H1 (cell line): ENCODE measurements around the gene BMF. TPM values are rescaled to one million over a fixed set of nuclear protein-coding genes. Genes with fewer than 3 reads are reported as not detected.

Experiments
- CTCF ChIA-PET: fragments of 300-600 bp; sonication (Branson Sonifier 250); formaldehyde crosslinking; loops from one replicate; lab custom pipeline; 2021; ENCODE audit not compliant: partially characterized antibody; lab: Charles Lee
- POLR2A ChIA-PET: fragments of 300-600 bp; sonication (Branson Sonifier 250); formaldehyde crosslinking; loops from one replicate; lab custom pipeline; 2021; ENCODE audit warnings: inconsistent platforms; ENCODE audit not compliant: partially characterized antibody; lab: Charles Lee
- DNase-seq, 2 experiments: peaks; one replicate each; pipeline versions ENCODE4 v3.0.0 to v3.0.0-alpha.2; 2010 to 2022; ENCODE audit warnings: low spot score in 2 of 2, low read depth in 1 of 2, mixed read lengths in 1 of 2
- FAIRE-seq: peaks from 2 replicates; lab custom pipeline; 2011; peaks lifted over from hg19 to GRCh38; lab: Jason Lieb, UNC
- H2AFZ ChIP-seq: 2 replicates; pipeline ENCODE4 v1.8.1; 2012; ENCODE audit warnings: low read length, inconsistent platforms
- H2AK5ac ChIP-seq: 2 replicates; pipeline ENCODE4 v1.6.1; 2013; ENCODE audit warnings: low read depth, low read length
- H2BK120ac ChIP-seq: replicated peaks from 2 replicates; pipeline ENCODE3; 2013; ENCODE audit warnings: low read depth, low read length, inconsistent platforms
- H2BK12ac ChIP-seq: 2 replicates; pipeline ENCODE4 v1.6.1; 2013; ENCODE audit warnings: low read depth, low read length
- H2BK15ac ChIP-seq: 2 replicates; pipeline ENCODE4 v1.6.1; 2013; ENCODE audit warnings: low read length
- H2BK20ac ChIP-seq: 2 replicates; pipeline ENCODE4 v1.6.1; 2013; ENCODE audit warnings: low read length
- H2BK5ac ChIP-seq: 2 replicates; pipeline ENCODE4 v1.6.1; 2013; ENCODE audit warnings: low read depth, low read length
- H3K14ac ChIP-seq: 2 replicates; pipeline ENCODE4 v1.6.1; 2013; ENCODE audit warnings: inconsistent platforms; ENCODE audit not compliant: insufficient read length
- H3K18ac ChIP-seq: 2 replicates; pipeline ENCODE4 v1.6.1; 2013; ENCODE audit warnings: low read length; ENCODE audit errors: extremely low read depth
- H3K23ac ChIP-seq: 2 replicates; pipeline ENCODE4 v1.6.1; 2013; ENCODE audit warnings: inconsistent platforms; ENCODE audit not compliant: insufficient read length
- H3K23me2 ChIP-seq: 2 replicates; pipeline ENCODE4 v1.6.1; 2013; ENCODE audit warnings: low read depth, low read length
- H3K27ac ChIP-seq: 2 replicates; pipeline ENCODE4 v1.6.1; 2011; ENCODE audit warnings: low read depth, low read length, inconsistent platforms
- H3K27me3 ChIP-seq, 4 experiments: replicated peaks in 1 of 4; 1 replicate in 1 of 4; 2 replicates in 3 of 4; pipeline versions ENCODE4 v1.6.1 to v1.8.1; 2011 to 2013; ENCODE audit warnings: low read length in 3 of 4, mild to moderate bottlenecking in 3 of 4, inconsistent platforms in 2 of 4, mixed read lengths in 2 of 4, moderate library complexity in 1 of 4; ENCODE audit not compliant: control insufficient read depth in 3 of 4, insufficient read depth in 3 of 4; ENCODE audit errors: extremely low read depth in 1 of 4
- H3K36me3 ChIP-seq, 4 experiments: 2 replicates each; pipeline versions ENCODE4 v1.6.1 to v1.8.1; 2011 to 2013; ENCODE audit warnings: mild to moderate bottlenecking in 4 of 4, low read length in 3 of 4, moderate library complexity in 2 of 4, control low read depth in 1 of 4, inconsistent platforms in 1 of 4; ENCODE audit not compliant: insufficient read depth in 4 of 4, control insufficient read depth in 2 of 4
- H3K4ac ChIP-seq: replicated peaks from 2 replicates; pipeline ENCODE3; 2013; ENCODE audit warnings: low read length, low read depth, mixed read lengths, inconsistent platforms; ENCODE audit not compliant: insufficient read length
- H3K4me1 ChIP-seq, 4 experiments: replicated peaks in 1 of 4; 1 replicate in 1 of 4; 2 replicates in 3 of 4; pipeline versions ENCODE4 v1.6.1 to v1.8.1; 2011 to 2013; ENCODE audit warnings: low read length in 3 of 4, inconsistent platforms in 2 of 4, mixed read lengths in 1 of 4; ENCODE audit not compliant: insufficient read depth in 4 of 4, control insufficient read depth in 3 of 4
- H3K4me2 ChIP-seq, 2 experiments: 2 replicates each; pipeline versions ENCODE4 v1.6.1 to v1.8.1; 2011 to 2013; ENCODE audit warnings: low read depth in 2 of 2, low read length in 2 of 2, control low read depth in 1 of 2, inconsistent platforms in 1 of 2, mild to moderate bottlenecking in 1 of 2; ENCODE audit not compliant: insufficient read depth in 1 of 2
- H3K4me3 ChIP-seq, 4 experiments: fragments of 200-600, 300-600 bp in 1 of 4; sonication (generic), shearing (Covaris generic), sonication (Bioruptor Twin) in 1 of 4; 2 replicates each; pipeline versions ENCODE4 v1.5.1 to v1.8.1; 2011 to 2016; ENCODE audit warnings: low read length in 4 of 4, low read depth in 3 of 4, control low read depth in 2 of 4, inconsistent platforms in 2 of 4, mild to moderate bottlenecking in 2 of 4, mixed read lengths in 1 of 4, moderate library complexity in 1 of 4; ENCODE audit not compliant: insufficient read depth in 2 of 4; ENCODE audit errors: extremely low read depth in 1 of 4
- H3K56ac ChIP-seq: replicated peaks from 2 replicates; pipeline ENCODE3; 2013; ENCODE audit warnings: low read depth, mild to moderate bottlenecking, mixed read lengths, low read length, inconsistent platforms; ENCODE audit not compliant: insufficient read length
- H3K79me1 ChIP-seq: 2 replicates; pipeline ENCODE4 v1.6.1; 2013; ENCODE audit warnings: low read depth, low read length, control low read depth
- H3K79me2 ChIP-seq, 2 experiments: 2 replicates each; pipeline versions ENCODE4 v1.6.1 to v1.8.1; 2012 to 2013; ENCODE audit warnings: low read length in 2 of 2, mild to moderate bottlenecking in 2 of 2, inconsistent platforms in 1 of 2; ENCODE audit not compliant: insufficient read depth in 2 of 2, control insufficient read depth in 1 of 2
- H3K9ac ChIP-seq, 4 experiments: replicated peaks in 1 of 4; 1 replicate in 1 of 4; 2 replicates in 3 of 4; pipeline versions ENCODE4 v1.6.1 to v1.8.1; 2011 to 2013; ENCODE audit warnings: low read depth in 3 of 4, low read length in 3 of 4, control low read depth in 2 of 4, mild to moderate bottlenecking in 2 of 4, moderate library complexity in 2 of 4, inconsistent platforms in 1 of 4; ENCODE audit errors: extremely low read depth in 1 of 4
- H3K9me3 ChIP-seq, 2 experiments: 2 replicates each; pipeline versions ENCODE4 v1.6.1 to v1.8.1; 2012 to 2013; ENCODE audit warnings: mild to moderate bottlenecking in 2 of 2, moderate library complexity in 2 of 2, control low read depth in 1 of 2, inconsistent platforms in 1 of 2, low read depth in 1 of 2, low read length in 1 of 2, mixed read lengths in 1 of 2; ENCODE audit not compliant: insufficient read depth in 2 of 2
- H4K20me1 ChIP-seq, 2 experiments: replicated peaks in 1 of 2; 2 replicates each; pipeline versions ENCODE3 to v1.8.1; 2011 to 2013; ENCODE audit warnings: inconsistent platforms in 2 of 2, low read length in 2 of 2, mild to moderate bottlenecking in 1 of 2; ENCODE audit not compliant: insufficient read depth in 2 of 2, control insufficient read depth in 1 of 2
- H4K5ac ChIP-seq: 2 replicates; pipeline ENCODE4 v1.6.1; 2013; ENCODE audit warnings: low read length, low read depth, mixed read lengths, inconsistent platforms; ENCODE audit not compliant: insufficient read length
- H4K8ac ChIP-seq: 2 replicates; pipeline ENCODE4 v1.8.0; 2013; ENCODE audit warnings: mild to moderate bottlenecking, moderate library complexity, low read length, inconsistent platforms; ENCODE audit not compliant: insufficient read depth; ENCODE audit errors: extremely low read depth
- H4K91ac ChIP-seq: replicated peaks from 2 replicates; pipeline ENCODE3; 2013; ENCODE audit warnings: low read length, mixed read lengths, inconsistent platforms; ENCODE audit not compliant: insufficient read length
- CEBPB ChIP-seq: IDR thresholded peaks from 2 replicates; pipeline ENCODE4 v1.6.1; 2012; ENCODE audit warnings: low read depth, low read length
- CTBP2 ChIP-seq: IDR thresholded peaks from 2 replicates; pipeline ENCODE4 v1.7.0; 2011; ENCODE audit warnings: borderline replicate concordance, mild to moderate bottlenecking, moderate library complexity, mixed read lengths, low read length; ENCODE audit not compliant: insufficient read depth, insufficient read length
- EGR1 ChIP-seq: IDR thresholded peaks from 2 replicates; pipeline ENCODE4 v1.6.1; 2011; ENCODE audit warnings: low read depth, low read length, borderline replicate concordance
- GABPA ChIP-seq: IDR thresholded peaks from 2 replicates; pipeline ENCODE4 v1.6.1; 2011; ENCODE audit warnings: mild to moderate bottlenecking, low read length, moderate library complexity, borderline replicate concordance; ENCODE audit not compliant: insufficient read depth
- KDM1A ChIP-seq: fragments of 200-600, 300-600 bp; sonication (generic); IDR thresholded peaks from 2 replicates; pipeline ENCODE4 v1.7.1; 2016; ENCODE audit warnings: mild to moderate bottlenecking, low read length, borderline replicate concordance
- NRF1 ChIP-seq: IDR thresholded peaks from 2 replicates; pipeline ENCODE4 v1.6.1; 2011; ENCODE audit warnings: mild to moderate bottlenecking, low read depth, low read length, improper control_type of control experiment
- RXRA ChIP-seq: IDR thresholded peaks from 2 replicates; pipeline ENCODE4 v1.6.1; 2011; ENCODE audit warnings: low read depth, mild to moderate bottlenecking, low read length, moderate library complexity; ENCODE audit not compliant: insufficient read depth
- SIX5 ChIP-seq: IDR thresholded peaks from 2 replicates; pipeline ENCODE4 v1.6.1; 2011; ENCODE audit warnings: mild to moderate bottlenecking, low read depth, low read length
- SRF ChIP-seq: IDR thresholded peaks from 2 replicates; pipeline ENCODE4 v1.6.1; 2011; ENCODE audit warnings: mild to moderate bottlenecking, low read depth, low read length, moderate library complexity
- TAF1 ChIP-seq: IDR thresholded peaks from 2 replicates; pipeline ENCODE4 v1.6.1; 2011; ENCODE audit warnings: mild to moderate bottlenecking, low read depth, low read length
- TAF7 ChIP-seq: optimal IDR thresholded peaks from 2 replicates; pipeline ENCODE3; 2011; ENCODE audit warnings: low read depth, mild to moderate bottlenecking, inconsistent platforms, low read length, moderate library complexity, borderline replicate concordance
- ZNF274 ChIP-seq: IDR thresholded peaks from 2 replicates; pipeline ENCODE4 v1.7.0; 2012; ENCODE audit warnings: low read length, borderline replicate concordance; ENCODE audit errors: extremely low read depth
- WGBS, 2 experiments: shearing (Covaris generic) in 1 of 2; methylation state at CpG; one replicate each; pipeline versions ENCODE4 v1.1.6 to v1.1.7; 2013 to 2015; ENCODE audit warnings: low lambda C conversion rate in 2 of 2, mixed read lengths in 2 of 2, inconsistent platforms in 1 of 2, low coverage in 1 of 2, missing lambda C conversion rate in 1 of 2; ENCODE audit not compliant: insufficient replicate concordance in 2 of 2, insufficient coverage in 1 of 2, insufficient read length in 1 of 2; ENCODE audit errors: extremely low coverage in 1 of 2, missing lambda C conversion rate in 1 of 2; 5-methylcytosine and 5-hydroxymethylcytosine counted together
- polyA plus RNA-seq, 7 experiments: library from polyadenylated mRNA; depleted of rRNA in 3 of 7; stranded (reverse) in 5 of 7; unstranded in 2 of 7; fragments of >200 nt in 5 of 7; fragments of 200-250 nt in 2 of 7; gene quantifications; 1 replicate in 5 of 7; 2 replicates in 1 of 7; 4 replicates in 1 of 7; pipeline versions ENCODE4 v1.2.1 to v1.2.3, GENCODE V29; 2011 to 2013; ENCODE audit warnings: missing spikeins in 2 of 7, mixed read lengths in 2 of 7
- total RNA-seq: library from RNA; stranded (reverse); fragmentation: NEBNext Ultra II Directional; extraction: Animal tissue kit (Norgen Biotek cat#: 25700); gene quantifications from 2 replicates; pipeline ENCODE4 v1.2.1, GENCODE V29; 2021

BMF gene
- total and polyA plus RNA-seq, 2 of the 8 experiments (the other 6 are each of a cell fraction or from before 2014, with no cell fraction given), result 21.2 to 24.2 TPM

DNA sequence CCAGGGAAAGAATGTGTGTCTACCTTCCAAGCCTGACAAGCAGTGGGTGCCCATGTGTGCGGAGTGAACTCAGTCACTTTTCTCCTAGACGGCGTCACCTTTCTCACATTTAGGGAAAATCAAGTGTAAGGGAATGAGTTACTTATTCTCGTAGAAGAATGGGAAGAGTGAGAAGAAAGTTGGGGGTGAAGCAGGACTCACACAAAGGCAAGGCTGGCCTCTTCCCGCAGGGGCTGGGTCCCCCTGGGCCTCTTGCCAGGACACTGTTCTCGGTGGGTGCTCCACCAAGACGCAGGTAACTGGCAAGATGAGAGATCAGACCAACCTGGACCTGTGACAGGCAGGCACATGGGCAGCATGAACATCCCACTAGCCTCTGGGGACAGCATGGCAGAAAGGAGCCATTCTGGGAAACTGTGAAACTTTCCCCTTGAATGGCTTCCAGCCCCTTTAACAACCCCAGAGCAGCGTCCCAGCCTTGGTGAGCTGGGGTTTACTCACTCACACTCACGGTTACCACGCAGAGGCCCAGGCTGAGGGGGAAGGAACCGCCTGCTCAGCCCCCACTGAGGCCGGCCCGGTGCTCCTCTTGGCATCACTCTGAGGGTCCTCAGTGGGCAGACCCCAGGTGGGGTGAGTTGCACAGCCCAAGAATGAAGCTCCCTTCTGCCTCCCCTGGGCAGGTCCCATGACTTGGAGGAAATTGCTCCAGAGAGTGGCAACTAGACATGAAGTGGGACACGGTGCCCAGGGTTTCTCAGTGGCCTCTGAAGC lies 54.7 kb downstream of the BMF start:
- CTCF ChIA-PET, result interaction anchor here (0.6 to 5.7 kb wide), 23 partner anchors 9 to 536 kb away, joined by 3 to 99 read pairs (median 4); partner anchors contain the start of gene BMF
- TF ChIP-seq TAF1, result no peak
- no peak for TF ChIP-seq KDM1A
- no peak for TF ChIP-seq TAF7
- no peak for TF ChIP-seq CTBP2
- no peak for TF ChIP-seq SIX5
- TF ChIP-seq SRF, result no peak
- TF ChIP-seq GABPA, result no peak
- no peak for TF ChIP-seq EGR1
- no peak for TF ChIP-seq NRF1
- no peak for TF ChIP-seq ZNF274
- no peak for TF ChIP-seq CEBPB
- no peak for TF ChIP-seq RXRA
- TF ChIP-seq, all 59 proteins: peak for 0
- no peaks in the 10 kb centered on the region for H3K79me1 ChIP-seq

More for the DNA sequence above, 54.7 kb downstream of the BMF start:
- Histone ChIP-seq H3K27me3 (no peaks in the 10 kb centered on the region), H4K5ac (no peak overlapping the region), H3K79me2 (no peaks in the 10 kb centered on the region), H4K20me1 (peaks cover 0 to 4% of the 10 kb centered on the region in 2 experiments), H3K4me2 (no peak overlapping the region), H3K4me3 (no peak overlapping the region), H2BK120ac (no peak overlapping the region), H3K23ac (no peak overlapping the region), H4K8ac (no peak overlapping the region), H3K4me1 (peaks cover 3 to 13% (median 5%) of the 10 kb centered on the region in 4 experiments), H3K27ac (no peak overlapping the region), H4K91ac (peak overlapping the region; percentile 48), H2BK5ac (no peak overlapping the region), H3K56ac (no peak overlapping the region), H2BK20ac (no peak overlapping the region), H3K4ac (no peak overlapping the region), H2BK12ac (no peak overlapping the region), H3K14ac (no peak overlapping the region), H2AK5ac (no peak overlapping the region), H3K9ac (no peak overlapping the region), H2BK15ac (no peak overlapping the region), H3K18ac (no peak overlapping the region), H3K23me2 (peaks cover 6% of the 10 kb centered on the region; the same call in 1 of the 2 replicates), H3K36me3 (no peaks in the 10 kb centered on the region), H2AFZ (no peak overlapping the region), H3K9me3 (no peaks in the 10 kb centered on the region)
- DNase-seq (no peak), FAIRE-seq (no peak)
- WGBS, 2 experiments, result 93% methylated on average over 14 of the region's 14 CpGs; no CpG with 5 or more reads in 1 of the 2 experiments
- POLR2A ChIA-PET, result interaction anchor here (1.4 to 2.3 kb wide), 4 partner anchors 19 to 107 kb away, joined by 4 to 10 read pairs (median 6); partner anchors contain the start of genes BMF and BUB1B
